SK-N-MC (cell line): ENCODE results near the gene PTPRC.

Experiments
- DNase-seq: peaks from one replicate; pipeline ENCODE4 v3.0.0-alpha.2; 2011; ENCODE audit warnings: low read depth, low spot score
- H3K27ac ChIP-seq: fragments of 200-600 bp; sonication (generic); 2 replicates; pipeline ENCODE4 v1.5.1; 2016; ENCODE audit warnings: mixed run types
- H3K36me3 ChIP-seq: fragments of 200-600 bp; sonication (generic); 2 replicates; pipeline ENCODE4 v1.6.1; 2017; ENCODE audit warnings: antibody characterized with exemption, low read length, mixed read lengths; ENCODE audit not compliant: insufficient read depth
- H3K4me3 ChIP-seq: fragments of 200-600 bp; sonication (generic); 2 replicates; pipeline ENCODE4 v1.5.1; 2016
- H3K9ac ChIP-seq: fragments of 200-600 bp; sonication (generic); 2 replicates; pipeline ENCODE4 v1.8.0; 2017; ENCODE audit warnings: mixed run types, mixed read lengths; ENCODE audit not compliant: insufficient read length
- H3K9me3 ChIP-seq: fragments of 200-600 bp; sonication (generic); 2 replicates; pipeline ENCODE4 v1.6.1; 2017; ENCODE audit warnings: low read depth, mild to moderate bottlenecking, antibody characterized with exemption, low read length, moderate library complexity, mixed read lengths
- EZH2 ChIP-seq: fragments of 200-600 bp; sonication (generic); IDR thresholded peaks from one replicate; pipeline ENCODE4 v1.6.1; 2017; ENCODE audit warnings: antibody characterized with exemption
- FOXP2 ChIP-seq: optimal IDR thresholded peaks from 2 replicates; pipeline ENCODE3; 2011; ENCODE audit warnings: mild to moderate bottlenecking, moderate library complexity; ENCODE audit not compliant: insufficient read depth; ENCODE audit errors: extremely low read length, control extremely low read depth
- POLR2AphosphoS5 ChIP-seq: IDR thresholded peaks from 2 replicates; pipeline ENCODE4 v1.6.1; 2012; ENCODE audit warnings: mild to moderate bottlenecking, low read depth, low read length, borderline replicate concordance

PTPRC gene

DNA sequence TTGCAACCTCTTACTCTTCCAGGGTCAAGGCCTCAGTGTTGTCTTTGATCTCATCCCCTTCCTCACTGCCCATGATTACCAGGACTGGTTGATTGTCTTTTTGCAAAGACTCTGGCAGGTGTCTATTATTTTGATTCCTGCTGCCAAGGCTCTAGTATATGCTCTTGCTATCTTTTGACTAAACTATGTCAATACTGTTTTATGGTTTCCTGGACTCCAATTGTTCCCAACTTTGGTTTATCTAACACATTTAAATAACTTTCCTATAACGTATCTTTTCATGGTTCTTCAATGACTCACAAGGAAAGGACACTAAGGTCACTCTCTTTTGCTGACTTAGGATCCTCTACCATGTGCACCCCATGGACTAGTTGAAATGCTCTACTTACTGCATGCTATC, 141.5 kb downstream of the PTPRC start:
- Histone ChIP-seq H3K4me3 (no peak overlapping the region), H3K9ac (no peak overlapping the region), H3K27ac (no peak overlapping the region), H3K36me3 (peaks cover 3% of the 10 kb centered on the region; the same call in 1 of the 2 replicates), H3K9me3 (no peaks in the 10 kb centered on the region; the same call in 1 of the 2 replicates)
- no peak for DNase-seq
- TF ChIP-seq FOXP2, result no peak

DNA sequence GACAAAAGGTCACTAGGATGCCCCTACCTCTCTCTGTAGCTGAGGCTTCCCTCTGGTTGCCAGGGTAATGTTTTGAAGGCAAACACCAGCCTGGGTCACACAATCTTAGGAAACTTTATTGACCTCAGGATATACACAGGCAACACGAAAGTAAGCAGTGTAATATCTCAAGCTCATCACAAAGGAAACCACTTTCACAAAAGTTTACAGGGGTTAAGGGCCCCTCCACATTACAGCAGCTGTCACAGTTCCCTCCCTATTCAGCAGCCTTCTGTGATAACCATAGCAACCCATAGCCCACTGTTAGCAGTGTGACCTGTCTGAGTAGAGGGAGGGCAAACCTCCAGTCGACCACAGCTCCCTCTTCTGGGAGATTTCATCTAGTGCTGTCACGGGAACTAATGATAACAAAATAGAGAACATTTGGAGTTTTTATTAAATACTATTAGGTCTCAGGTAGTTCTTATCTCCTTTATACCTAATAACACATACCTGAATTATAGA, 149.8 kb downstream of the PTPRC start:
- no peak for DNase-seq
- H3K27ac ChIP-seq, result no peak overlapping the region

GRCh38 chr1:198793714-198794113, 154.9 kb downstream of the PTPRC start:
- H3K9me3 ChIP-seq, result peaks cover 3% of the 10 kb centered on the region; the same call in 1 of the 2 replicates
- no peak for TF ChIP-seq FOXP2
- TF ChIP-seq POLR2AphosphoS5, result no peak
- no peak for TF ChIP-seq EZH2
- H3K9ac ChIP-seq, result no peak overlapping the region
- no peak overlapping the region for H3K4me3 ChIP-seq
- no peak for DNase-seq
- H3K27ac ChIP-seq, result no peak overlapping the region
- peaks cover 3% of the 10 kb centered on the region; the same call in 1 of the 2 replicates for H3K36me3 ChIP-seq

More for the DNA sequence above, 149.8 kb downstream of the PTPRC start:
- Histone ChIP-seq H3K9me3 (no peaks in the 10 kb centered on the region), H3K9ac (no peak overlapping the region), H3K36me3 (no peaks in the 10 kb centered on the region; the same call in 1 of the 2 replicates), H3K4me3 (no peak overlapping the region)
- no peak for TF ChIP-seq POLR2AphosphoS5
- no peak for TF ChIP-seq FOXP2
- TF ChIP-seq EZH2, result no peak

DNA sequence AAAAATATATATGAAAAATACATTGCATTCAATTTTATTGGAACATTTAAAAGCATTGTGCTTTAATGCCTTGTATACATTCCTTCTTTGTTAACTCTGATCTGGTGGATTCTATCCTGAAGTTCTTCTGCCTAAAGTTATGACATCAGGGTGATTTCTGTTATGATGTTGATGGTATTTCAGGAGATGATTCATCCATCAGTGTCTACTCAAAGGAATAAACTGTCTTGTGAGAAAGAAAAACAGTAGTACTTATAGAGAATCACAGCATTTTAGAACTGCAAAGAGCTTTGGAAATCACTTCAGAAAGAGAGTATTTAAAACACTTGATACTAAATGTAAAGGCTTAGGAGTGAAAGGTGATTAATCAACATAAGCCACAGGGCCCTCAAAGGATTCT, 155.7 kb downstream of the PTPRC start:
- Histone ChIP-seq H3K4me3 (no peak overlapping the region), H3K9ac (no peak overlapping the region), H3K9me3 (peaks cover 3% of the 10 kb centered on the region; the same call in 1 of the 2 replicates), H3K27ac (no peak overlapping the region), H3K36me3 (peaks cover 3% of the 10 kb centered on the region; the same call in 1 of the 2 replicates)
- no peak for DNase-seq
- TF ChIP-seq EZH2, result no peak
- no peak for TF ChIP-seq POLR2AphosphoS5
- no peak for TF ChIP-seq FOXP2

- no peak overlapping the region for H3K27ac ChIP-seq
- no peak for TF ChIP-seq EZH2
- no peak for TF ChIP-seq POLR2AphosphoS5
- no peak for TF ChIP-seq FOXP2
- H3K4me3 ChIP-seq, result no peak overlapping the region
- H3K36me3 ChIP-seq, result peaks cover 3% of the 10 kb centered on the region; the same call in 1 of the 2 replicates
- no peak for DNase-seq
- peaks cover 3% of the 10 kb centered on the region; the same call in 1 of the 2 replicates for H3K9me3 ChIP-seq
- H3K9ac ChIP-seq, result no peak overlapping the region
Observed at GRCh38 chr1:198797656-198798055, 158.8 kb downstream of the PTPRC start.

- no peak overlapping the region for H3K27ac ChIP-seq
- H3K4me3 ChIP-seq, result no peak overlapping the region
- H3K36me3 ChIP-seq, result peaks cover 3% of the 10 kb centered on the region; the same call in 1 of the 2 replicates
- peaks cover 3% of the 10 kb centered on the region; the same call in 1 of the 2 replicates for H3K9me3 ChIP-seq
- no peak overlapping the region for H3K9ac ChIP-seq
- TF ChIP-seq EZH2, result no peak
- no peak for TF ChIP-seq POLR2AphosphoS5
- TF ChIP-seq FOXP2, result no peak
- no peak for DNase-seq
Observed at GRCh38 chr1:198798923-198799386, 160.1 kb downstream of the PTPRC start.

DNA sequence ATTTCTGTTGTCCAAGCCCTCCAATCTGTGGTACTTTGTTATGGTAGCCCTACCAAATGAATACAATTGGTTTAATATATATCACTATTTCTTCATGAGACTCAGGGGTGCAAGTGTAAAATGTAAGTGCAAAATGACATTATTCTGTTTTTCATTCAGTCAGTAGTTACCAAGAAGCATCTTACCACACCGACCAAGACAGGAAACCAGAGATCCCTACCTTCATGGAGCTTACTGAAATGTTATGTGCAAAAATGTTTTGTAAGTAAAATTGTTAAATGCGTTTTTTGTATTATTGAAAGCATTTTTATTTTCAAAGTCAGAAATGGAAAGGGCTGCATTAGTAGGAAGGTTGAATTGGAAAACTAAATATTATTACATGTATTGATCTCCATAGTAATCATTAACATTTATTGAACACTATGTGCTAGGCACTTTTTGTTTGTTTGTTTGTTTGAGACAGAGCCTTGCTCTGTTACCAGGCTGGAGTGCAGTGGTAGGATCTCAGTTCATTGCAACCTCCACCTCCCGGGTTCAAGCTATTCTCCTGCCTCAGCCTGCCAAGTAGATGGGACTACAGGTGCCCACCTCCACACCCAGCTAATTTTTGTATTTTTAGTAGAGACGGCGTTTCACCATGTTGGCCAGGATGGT, 166.8 kb downstream of the PTPRC start:
- no peak overlapping the region for H3K9ac ChIP-seq
- no peak for DNase-seq

DNA sequence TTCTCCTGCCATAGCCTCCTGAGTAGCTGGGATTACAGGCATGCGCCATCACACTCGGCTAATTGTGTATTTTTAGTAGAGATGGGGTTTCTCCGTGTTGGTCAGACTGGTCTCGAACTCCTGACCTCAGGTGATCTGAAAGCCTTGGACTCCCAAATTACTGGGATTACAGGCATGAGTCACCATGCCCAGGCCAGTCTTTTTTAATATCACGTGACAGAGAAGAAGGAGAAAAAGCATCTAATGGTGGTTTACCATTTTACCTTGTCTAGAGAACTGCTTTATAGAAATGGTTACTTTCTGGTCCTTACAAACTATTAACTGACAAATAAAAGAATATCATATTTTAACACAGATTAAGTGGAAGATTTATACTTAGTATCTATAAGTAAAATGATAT, 168.0 kb downstream of the PTPRC start:
- no peak for DNase-seq
- no peak overlapping the region for H3K27ac ChIP-seq
- H3K9me3 ChIP-seq, result peaks cover 6% of the 10 kb centered on the region; the same call in 1 of the 2 replicates
- no peak overlapping the region for H3K4me3 ChIP-seq
- peaks cover 20% of the 10 kb centered on the region for H3K36me3 ChIP-seq
- H3K9ac ChIP-seq, result no peak overlapping the region
- TF ChIP-seq EZH2, result no peak
- no peak for TF ChIP-seq POLR2AphosphoS5
- no peak for TF ChIP-seq FOXP2

More for the DNA sequence above, 166.8 kb downstream of the PTPRC start:
- Histone ChIP-seq H3K4me3 (no peak overlapping the region), H3K9me3 (no peaks in the 10 kb centered on the region), H3K27ac (peak overlapping the region; percentile 93; the same call in 1 of the 2 replicates), H3K36me3 (peaks cover 17% of the 10 kb centered on the region)
- no peak for TF ChIP-seq FOXP2
- TF ChIP-seq POLR2AphosphoS5, result no peak
- TF ChIP-seq EZH2, result no peak
